ENCODE data around the gene NR1I2. TPM values are rescaled to one million over a fixed set of nuclear protein-coding genes. Genes with fewer than 3 reads are reported as not detected.

NR1I2 gene
- total RNA-seq, 4 donors from 2014 or later: not detected

- H3K36me3 ChIP-seq: peaks cover 0 to 59% (median 0%) of the 10 kb centered on the region in 3 donors
- no peaks in the 10 kb centered on the region for H3K27me3 ChIP-seq
- no peak for DNase-seq
- H3K4me1 ChIP-seq: no peaks in the 10 kb centered on the region
- 60 to 74% methylated on average over 2 of the region's 2 CpGs for WGBS, 2 donors
- TF ChIP-seq POLR2A (IDR thresholded peaks at IDR 0.05): no peak
- TF ChIP-seq CTCF (IDR thresholded peaks at IDR 0.05): no peak
- no peaks in the 10 kb centered on the region for H3K9me3 ChIP-seq
- intact Hi-C loops (cut with DNase I): no loop called here
- H3K4me3 ChIP-seq: no peak overlapping the region
- no peak overlapping the region for H3K27ac ChIP-seq
These were observed 60.0 kb downstream of the NR1I2 start for GRCh38 chr3:119841808-119842471.

GRCh38 chr3:119849126-119849525 lies 67.2 kb downstream of the NR1I2 start:
- WGBS, 2 donors: 83 to 90% methylated on average over 2 of the region's 2 CpGs

GRCh38 chr3:119856695-119857094 lies 74.8 kb downstream of the NR1I2 start:
- Histone ChIP-seq H3K4me1 (no peaks in the 10 kb centered on the region), H3K27me3 (no peaks in the 10 kb centered on the region), H3K36me3 (peaks cover 0 to 65% (median 7%) of the 10 kb centered on the region in 3 donors), H3K9me3 (no peaks in the 10 kb centered on the region), H3K4me3 (no peak overlapping the region), H3K27ac (no peak overlapping the region)
- intact Hi-C loops (cut with DNase I): no loop called here
- no peak for DNase-seq
- WGBS, 2 donors: 92 to 98% methylated on average over 3 of the region's 3 CpGs
- TF ChIP-seq CTCF (IDR thresholded peaks at IDR 0.05) (no peak), POLR2A (IDR thresholded peaks at IDR 0.05) (no peak)

More at GRCh38 chr3:119849126-119849525, 67.2 kb downstream of the NR1I2 start:
- H3K27ac ChIP-seq: no peak overlapping the region
- no peaks in the 10 kb centered on the region for H3K4me1 ChIP-seq
- no peak overlapping the region for H3K4me3 ChIP-seq
- no peak for DNase-seq
- H3K36me3 ChIP-seq: peaks cover 0 to 11% (median 0%) of the 10 kb centered on the region in 3 donors
- intact Hi-C loops (cut with DNase I): no loop called here
- TF ChIP-seq CTCF (IDR thresholded peaks at IDR 0.05) (no peak), POLR2A (IDR thresholded peaks at IDR 0.05) (no peak)
- no peaks in the 10 kb centered on the region for H3K9me3 ChIP-seq
- no peaks in the 10 kb centered on the region for H3K27me3 ChIP-seq

GRCh38 chr3:119858957-119859356 lies 77.1 kb downstream of the NR1I2 start:
- intact Hi-C loops (cut with DNase I): no loop called here
- TF ChIP-seq CTCF (IDR thresholded peaks at IDR 0.05) (no peak), POLR2A (IDR thresholded peaks at IDR 0.05) (no peak)
- no peaks in the 10 kb centered on the region for H3K27me3 ChIP-seq
- H3K9me3 ChIP-seq: no peaks in the 10 kb centered on the region
- H3K4me1 ChIP-seq: no peaks in the 10 kb centered on the region
- 86 to 87% methylated on average over 2 of the region's 2 CpGs for WGBS, 2 donors
- no peak for DNase-seq
- H3K4me3 ChIP-seq: no peak overlapping the region
- no peak overlapping the region for H3K27ac ChIP-seq
- H3K36me3 ChIP-seq: peaks cover 7 to 83% (median 15%) of the 10 kb centered on the region in 3 donors

- WGBS, 2 donors: 95 to 97% methylated on average over 2 of the region's 2 CpGs
These were observed 77.8 kb downstream of the NR1I2 start for GRCh38 chr3:119859728-119860127.

More at GRCh38 chr3:119859728-119860127, 77.8 kb downstream of the NR1I2 start:
- no peak overlapping the region for H3K4me3 ChIP-seq
- TF ChIP-seq POLR2A (IDR thresholded peaks at IDR 0.05) (no peak), CTCF (IDR thresholded peaks at IDR 0.05) (no peak)
- no peaks in the 10 kb centered on the region for H3K27me3 ChIP-seq
- H3K4me1 ChIP-seq: no peaks in the 10 kb centered on the region
- intact Hi-C loops (cut with DNase I): no loop called here
- no peak for DNase-seq
- H3K9me3 ChIP-seq: no peaks in the 10 kb centered on the region
- H3K36me3 ChIP-seq: peaks cover 7 to 86% (median 15%) of the 10 kb centered on the region in 3 donors
- H3K27ac ChIP-seq: no peak overlapping the region
